Fibroblast of lung (primary cell): ENCODE data around the gene FNTB. TPM values are rescaled to one million over a fixed set of nuclear protein-coding genes. Genes with fewer than 3 reads are reported as not detected.
"Not testable (repeated sequence)": the region's sequence is repeated elsewhere in the genome, so short reads cannot be mapped to it uniquely, and the experiment has no call there.

Experiments used
- DNase-seq, 2 donors: peaks; one replicate each; pipeline versions ENCODE4 v3.0.0 to v3.0.0-alpha.2; 2010; ENCODE audit warnings: low read depth in 2 of 2
- H2AFZ ChIP-seq: 2 replicates; pipeline ENCODE4 v1.5.1; 2012; ENCODE audit warnings: low read length, control low read depth, inconsistent platforms
- H3K27ac ChIP-seq: 2 replicates; pipeline ENCODE4 v1.5.1; 2011; ENCODE audit warnings: low read length, control low read depth; ENCODE audit not compliant: insufficient read depth
- H3K27me3 ChIP-seq: 2 replicates; pipeline ENCODE4 v1.5.1; 2011; ENCODE audit warnings: mild to moderate bottlenecking, low read length; ENCODE audit not compliant: control insufficient read depth, insufficient read depth
- H3K36me3 ChIP-seq: 2 replicates; pipeline ENCODE4 v1.5.1; 2011; ENCODE audit warnings: low read length; ENCODE audit not compliant: control insufficient read depth, insufficient read depth
- H3K4me1 ChIP-seq: 2 replicates; pipeline ENCODE4 v1.5.1; 2011; ENCODE audit warnings: low read length; ENCODE audit not compliant: control insufficient read depth, insufficient read depth; ENCODE audit errors: extremely low read depth
- H3K4me2 ChIP-seq: 2 replicates; pipeline ENCODE4 v1.5.1; 2011; ENCODE audit warnings: low read length, control low read depth; ENCODE audit not compliant: insufficient read depth; ENCODE audit errors: extremely low read depth
- H3K4me3 ChIP-seq, 4 experiments: fragments of 200-600 bp in 1 of 4; sonication (generic) in 1 of 4; replicated peaks in 1 of 4; 2 replicates each; pipeline ENCODE4 v1.5.1; 2011 to 2016; ENCODE audit warnings: low read length in 4 of 4, low read depth in 3 of 4, mild to moderate bottlenecking in 3 of 4, control low read depth in 2 of 4, inconsistent platforms in 1 of 4, mixed read lengths in 1 of 4; ENCODE audit not compliant: insufficient read depth in 1 of 4; ENCODE audit errors: control extremely low read depth in 1 of 4
- H3K79me2 ChIP-seq: 2 replicates; pipeline ENCODE4 v1.5.1; 2012; ENCODE audit warnings: mild to moderate bottlenecking, low read length, inconsistent platforms; ENCODE audit not compliant: control insufficient read depth, insufficient read depth
- H3K9ac ChIP-seq: 2 replicates; pipeline ENCODE4 v1.5.1; 2011; ENCODE audit warnings: mild to moderate bottlenecking, low read length, control low read depth; ENCODE audit not compliant: insufficient read depth
- H3K9me3 ChIP-seq: 2 replicates; pipeline ENCODE4 v1.5.1; 2012; ENCODE audit warnings: low read depth, low read length; ENCODE audit not compliant: control insufficient read depth, insufficient read depth
- H4K20me1 ChIP-seq: 2 replicates; pipeline ENCODE4 v1.5.1; 2011; ENCODE audit warnings: low read length; ENCODE audit not compliant: control insufficient read depth, insufficient read depth; ENCODE audit errors: extremely low read depth
- CTCF ChIP-seq, 2 donors: IDR thresholded peaks in 1 of 2; conservative IDR thresholded peaks in 1 of 2; 1 replicate in 1 of 2; 2 replicates in 1 of 2; pipeline ENCODE4 v1.5.1; 2011 to 2012; ENCODE audit warnings: low read length in 2 of 2, control low read depth in 1 of 2, inconsistent platforms in 1 of 2, low read depth in 1 of 2, mild to moderate bottlenecking in 1 of 2
- EZH2 ChIP-seq: IDR thresholded peaks from 2 replicates; pipeline ENCODE4 v1.5.1; 2012; ENCODE audit warnings: low read length, control low read depth, mild to moderate bottlenecking; ENCODE audit errors: missing control alignments
- polyA plus RNA-seq, 2 donors: library from polyadenylated mRNA; depleted of rRNA in 1 of 2; stranded (reverse) in 1 of 2; unstranded in 1 of 2; fragments of >200 nt; gene quantifications; 2 replicates each; pipeline ENCODE4 v1.2.1, GENCODE V29; 2011 to 2012; ENCODE audit warnings: missing spikeins in 1 of 2
- total RNA-seq: library from RNA; depleted of rRNA; stranded (reverse); fragments of >200 nt; gene quantifications from 2 replicates; pipeline ENCODE4 v1.2.1, GENCODE V29; 2014

The FNTB gene
- total and polyA plus RNA-seq, 2 donors (not counting 1 experiment from before 2014, with no cell fraction given): 8.8 to 13.2 TPM

- Histone ChIP-seq H4K20me1 (no peaks in the 10 kb centered on the region), H3K79me2 (no peaks in the 10 kb centered on the region), H2AFZ (no peak overlapping the region), H3K9ac (no peak overlapping the region), H3K27me3 (no peaks in the 10 kb centered on the region), H3K4me1 (peaks cover 2% of the 10 kb centered on the region), H3K4me2 (no peak overlapping the region), H3K9me3 (no peaks in the 10 kb centered on the region), H3K27ac (no peak overlapping the region), H3K4me3 (no peak overlapping the region), H3K36me3 (peaks cover 7% of the 10 kb centered on the region)
- TF ChIP-seq CTCF (conservative IDR thresholded peaks at IDR 0.05 in 1 of 2, IDR thresholded peaks at IDR 0.05 in 1 of 2; ENCODE audit: low read depth in 1 of 2, low read length in 2 of 2) (no peak), EZH2 (no peak)
- DNase-seq: no peak
Observed at GRCh38 chr14:65026526-65026925, 39.8 kb downstream of the FNTB start.

- DNase-seq: no peak
Observed at GRCh38 chr14:65027127-65027799, 40.6 kb downstream of the FNTB start.

GRCh38 chr14:65028937-65029336 is 42.2 kb downstream of the FNTB start:
- peaks cover 7% of the 10 kb centered on the region for H3K36me3 ChIP-seq
- no peak overlapping the region for H3K4me3 ChIP-seq
- no peak overlapping the region for H2AFZ ChIP-seq
- TF ChIP-seq EZH2 (no peak), CTCF (conservative IDR thresholded peaks at IDR 0.05 in 1 of 2, IDR thresholded peaks at IDR 0.05 in 1 of 2; ENCODE audit: low read depth in 1 of 2, low read length in 2 of 2) (no peak)
- H3K9ac ChIP-seq: no peak overlapping the region
- DNase-seq: peak in 1 of 2 donors; percentile 24
- H4K20me1 ChIP-seq: no peaks in the 10 kb centered on the region
- H3K9me3 ChIP-seq: no peaks in the 10 kb centered on the region
- H3K27ac ChIP-seq: no peak overlapping the region
- no peaks in the 10 kb centered on the region for H3K79me2 ChIP-seq
- no peak overlapping the region for H3K4me2 ChIP-seq
- H3K27me3 ChIP-seq: no peaks in the 10 kb centered on the region
- peaks cover 2% of the 10 kb centered on the region for H3K4me1 ChIP-seq

More at GRCh38 chr14:65027127-65027799, 40.6 kb downstream of the FNTB start:
- Histone ChIP-seq H3K27me3 (no peaks in the 10 kb centered on the region), H3K79me2 (no peaks in the 10 kb centered on the region), H3K4me3 (no peak overlapping the region), H3K4me2 (no peak overlapping the region), H3K9me3 (no peaks in the 10 kb centered on the region), H3K27ac (no peak overlapping the region), H3K9ac (no peak overlapping the region), H3K4me1 (peaks cover 2% of the 10 kb centered on the region), H2AFZ (no peak overlapping the region), H3K36me3 (peaks cover 7% of the 10 kb centered on the region), H4K20me1 (no peaks in the 10 kb centered on the region)
- TF ChIP-seq EZH2 (no peak), CTCF (conservative IDR thresholded peaks at IDR 0.05 in 1 of 2, IDR thresholded peaks at IDR 0.05 in 1 of 2; ENCODE audit: low read depth in 1 of 2, low read length in 2 of 2) (no peak)

GRCh38 chr14:65031321-65031720 is 44.6 kb downstream of the FNTB start:
- not testable (repeated sequence) for H2AFZ ChIP-seq, H3K4me1 ChIP-seq, H3K27ac ChIP-seq, H4K20me1 ChIP-seq, H3K27me3 ChIP-seq, H3K9me3 ChIP-seq, H3K9ac ChIP-seq, H3K36me3 ChIP-seq, H3K4me2 ChIP-seq, H3K79me2 ChIP-seq, H3K4me3 ChIP-seq, DNase-seq
